T follicular helper cell (primary cell): ENCODE data around the gene MICAL2.

ENCODE experiments used
- DNase-seq: peaks from one replicate; pipeline ENCODE4 v3.0.0-alpha.2; 2020; ENCODE audit warnings: low read depth

The MICAL2 gene

GRCh38 chr11:12246147-12246546 is 135.8 kb downstream of the MICAL2 start:
- no peak for DNase-seq

GRCh38 chr11:12246989-12247388 is 136.6 kb downstream of the MICAL2 start:
- DNase-seq = no peak

- no peak for DNase-seq
Observed at GRCh38 chr11:12247543-12248254, 137.3 kb downstream of the MICAL2 start.

GRCh38 chr11:12248330-12248729 is 137.9 kb downstream of the MICAL2 start:
- DNase-seq = no peak

- DNase-seq = no peak
Observed at GRCh38 chr11:12249590-12250260, 139.3 kb downstream of the MICAL2 start.

GRCh38 chr11:12251666-12252560 is 141.5 kb downstream of the MICAL2 start:
- no peak for DNase-seq

- no peak for DNase-seq
Observed at GRCh38 chr11:12253843-12254281, 143.5 kb downstream of the MICAL2 start.

- DNase-seq = no peak
Observed at GRCh38 chr11:12258451-12258850, 148.1 kb downstream of the MICAL2 start.

GRCh38 chr11:12259956-12260355 is 149.6 kb downstream of the MICAL2 start:
- DNase-seq = no peak

- no peak for DNase-seq
Observed at GRCh38 chr11:12260731-12261521, 150.5 kb downstream of the MICAL2 start.

- no peak for DNase-seq
Observed at GRCh38 chr11:12261551-12261950, 151.2 kb downstream of the MICAL2 start.

- no peak for DNase-seq
Observed at GRCh38 chr11:12263141-12263693, 152.8 kb downstream of the MICAL2 start.

GRCh38 chr11:12264361-12264760 is 154.0 kb downstream of the MICAL2 start:
- no peak for DNase-seq

- no peak for DNase-seq
Observed at GRCh38 chr11:12266132-12266531, 155.7 kb downstream of the MICAL2 start.

GRCh38 chr11:12266943-12267342 is 156.6 kb downstream of the MICAL2 start:
- DNase-seq = no peak

- DNase-seq = no peak
Observed at GRCh38 chr11:12267921-12268320, 157.5 kb downstream of the MICAL2 start.

GRCh38 chr11:12269104-12269441 is 158.7 kb downstream of the MICAL2 start:
- no peak for DNase-seq

- no peak for DNase-seq
Observed at GRCh38 chr11:12269446-12270214, 159.2 kb downstream of the MICAL2 start.

- DNase-seq = no peak
Observed at GRCh38 chr11:12270215-12270797, 159.9 kb downstream of the MICAL2 start.

- no peak for DNase-seq
Observed at GRCh38 chr11:12270817-12271216, 160.4 kb downstream of the MICAL2 start.
